ENCODE results near the gene CCDC183. TPM values are rescaled to one million over a fixed set of nuclear protein-coding genes. Genes with fewer than 3 reads are reported as not detected.

The CCDC183 gene
- polyA plus RNA-seq (2012; ENCODE audit: missing spikeins), result not detected

GRCh38 chr9:136796238-136796774 lies at the start of gene CCDC183:
Gene CCDC183 (plus strand): TSS chr9:136796338. CDS start chr9:136796398, 60 bp downstream.
- TF ChIP-seq TAF1 (IDR thresholded peaks at IDR 0.05; ENCODE audit: borderline replicate concordance, low read depth, low read length), result no peak
- TF ChIP-seq POLR2A (IDR thresholded peaks at IDR 0.05; ENCODE audit: low read depth, low read length), result no peak
- no peak for TF ChIP-seq POLR2AphosphoS5 (IDR thresholded peaks at IDR 0.05; ENCODE audit: low read depth, low read length)
- no peak for DNase-seq (ENCODE audit: insufficient read length)
- no peak for FAIRE-seq

- DNase-seq (ENCODE audit: insufficient read length), result no peak
- FAIRE-seq, result no peak
- no peak for TF ChIP-seq TAF1 (IDR thresholded peaks at IDR 0.05; ENCODE audit: borderline replicate concordance, low read depth, low read length)
- no peak for TF ChIP-seq POLR2A (IDR thresholded peaks at IDR 0.05; ENCODE audit: low read depth, low read length)
- no peak for TF ChIP-seq POLR2AphosphoS5 (IDR thresholded peaks at IDR 0.05; ENCODE audit: low read depth, low read length)
Measured at GRCh38 chr9:136746621-136747020, 49.5 kb upstream of the CCDC183 start.

- FAIRE-seq (no peak), DNase-seq (ENCODE audit: insufficient read length) (no peak)
- no peak for TF ChIP-seq POLR2A (IDR thresholded peaks at IDR 0.05; ENCODE audit: low read depth, low read length)
- no peak for TF ChIP-seq POLR2AphosphoS5 (IDR thresholded peaks at IDR 0.05; ENCODE audit: low read depth, low read length)
Measured at GRCh38 chr9:136747161-136748060, 48.7 kb upstream of the CCDC183 start.

DNA sequence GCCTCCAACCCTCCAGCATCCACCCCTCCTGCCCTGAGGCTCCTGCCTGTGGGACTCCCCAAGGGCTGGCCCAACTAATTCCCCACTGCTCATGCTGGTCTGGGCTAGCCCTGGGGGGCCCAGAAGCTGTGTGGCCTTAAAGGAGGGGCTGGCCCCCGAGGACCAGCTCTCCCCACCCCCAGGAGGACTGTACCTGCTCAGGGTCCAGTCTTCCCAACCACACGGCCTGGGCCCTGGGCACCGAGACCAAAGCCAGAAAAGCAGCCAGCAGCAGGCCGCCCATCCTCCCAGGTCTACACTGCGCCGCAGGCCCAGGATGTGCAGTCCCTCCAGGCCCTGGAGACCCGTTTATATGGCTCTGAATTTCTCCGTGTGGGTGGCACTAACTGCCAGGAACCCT lies 47.9 kb upstream of the CCDC183 start, which contains the start of gene LCN6:
Gene LCN6 (minus strand): TSS at position 325 of the 400 bp plus-strand sequence. CDS start 42 bp downstream, at position 283.
- no peak for DNase-seq (ENCODE audit: insufficient read length)

DNA sequence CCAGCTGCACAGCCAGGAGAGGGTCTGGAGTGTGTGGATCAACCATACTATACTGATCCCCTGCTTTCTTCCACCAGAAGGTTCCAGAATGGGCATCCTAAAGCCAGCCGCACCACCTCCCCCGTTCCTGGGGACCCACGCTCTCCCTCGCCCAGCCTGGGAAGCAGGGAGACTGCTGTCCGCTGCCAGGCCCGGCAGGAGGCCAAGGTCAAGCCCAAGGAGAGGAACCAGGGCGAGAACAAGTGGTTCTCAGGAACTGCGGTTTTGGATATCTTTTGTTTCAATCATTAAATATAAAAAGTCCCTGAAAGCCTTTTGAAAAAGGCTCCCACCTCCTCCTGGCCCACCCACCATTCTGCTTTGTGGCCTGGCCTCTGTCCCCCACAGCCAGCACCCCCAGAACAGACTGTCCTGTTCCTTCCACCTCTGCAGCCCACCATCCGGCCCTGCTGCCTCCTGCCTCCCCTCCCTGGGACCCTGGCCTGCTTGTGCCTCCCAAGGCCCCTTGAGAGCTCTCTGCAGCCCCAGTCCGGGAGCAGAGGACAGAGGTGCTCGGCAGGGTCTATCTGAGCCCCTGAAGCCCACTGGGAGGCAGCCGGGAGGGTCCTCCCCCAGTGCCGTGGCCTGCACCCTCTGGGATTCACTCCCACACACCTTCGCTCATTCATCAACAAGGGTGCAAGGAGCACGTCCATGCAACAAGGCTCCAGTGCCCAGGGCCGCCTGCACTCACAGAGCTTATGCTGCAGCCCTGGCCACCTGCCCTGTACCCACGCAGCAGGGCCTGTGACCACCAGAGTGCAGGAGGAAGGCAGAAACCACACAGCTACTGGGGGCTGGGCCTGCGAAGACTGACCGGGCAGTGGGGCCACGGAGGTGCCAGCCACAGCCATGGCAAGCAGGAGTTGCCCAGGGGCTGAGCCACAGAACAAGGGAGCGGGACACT lies 47.2 kb upstream of the CCDC183 start:
- FAIRE-seq (no peak), DNase-seq (ENCODE audit: insufficient read length) (no peak)
- no peak for TF ChIP-seq POLR2AphosphoS5 (IDR thresholded peaks at IDR 0.05; ENCODE audit: low read depth, low read length)
- TF ChIP-seq TAF1 (IDR thresholded peaks at IDR 0.05; ENCODE audit: borderline replicate concordance, low read depth, low read length), result no peak
- no peak for TF ChIP-seq POLR2A (IDR thresholded peaks at IDR 0.05; ENCODE audit: low read depth, low read length)

More for the DNA sequence above, 47.9 kb upstream of the CCDC183 start, which contains the start of gene LCN6:
- no peak for FAIRE-seq
- TF ChIP-seq POLR2AphosphoS5 (IDR thresholded peaks at IDR 0.05; ENCODE audit: low read depth, low read length) (no peak), TAF1 (IDR thresholded peaks at IDR 0.05; ENCODE audit: borderline replicate concordance, low read depth, low read length) (no peak), POLR2A (IDR thresholded peaks at IDR 0.05; ENCODE audit: low read depth, low read length) (no peak)

- no peak for FAIRE-seq
- DNase-seq (ENCODE audit: insufficient read length), result no peak
Measured at GRCh38 chr9:136750526-136750925, 45.6 kb upstream of the CCDC183 start.

DNA sequence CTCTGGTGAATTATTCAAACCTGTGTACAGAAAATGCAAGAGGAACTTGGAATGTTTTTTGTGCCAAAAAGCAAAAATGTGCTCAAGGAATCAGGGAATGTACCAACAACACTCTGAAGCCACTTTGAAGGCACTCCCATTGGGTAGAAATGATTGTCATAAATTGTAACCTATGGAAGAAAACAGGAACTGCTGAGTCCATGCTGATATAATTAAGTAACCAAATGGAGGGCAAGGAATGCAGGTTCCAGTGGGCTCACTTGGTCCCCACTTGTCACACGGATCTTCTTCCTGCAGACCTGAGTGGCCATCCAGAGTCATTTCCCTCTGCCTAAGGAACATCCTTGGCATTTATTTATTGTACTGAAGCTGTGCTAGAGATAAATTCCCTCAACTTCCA lies 44.9 kb upstream of the CCDC183 start:
- DNase-seq (ENCODE audit: insufficient read length) (no peak), FAIRE-seq (no peak)
- no peak for TF ChIP-seq TAF1 (IDR thresholded peaks at IDR 0.05; ENCODE audit: borderline replicate concordance, low read depth, low read length)
- TF ChIP-seq POLR2AphosphoS5 (IDR thresholded peaks at IDR 0.05; ENCODE audit: low read depth, low read length), result no peak
- no peak for TF ChIP-seq POLR2A (IDR thresholded peaks at IDR 0.05; ENCODE audit: low read depth, low read length)

More at GRCh38 chr9:136750526-136750925, 45.6 kb upstream of the CCDC183 start:
- TF ChIP-seq POLR2AphosphoS5 (IDR thresholded peaks at IDR 0.05; ENCODE audit: low read depth, low read length) (no peak), POLR2A (IDR thresholded peaks at IDR 0.05; ENCODE audit: low read depth, low read length) (no peak), TAF1 (IDR thresholded peaks at IDR 0.05; ENCODE audit: borderline replicate concordance, low read depth, low read length) (no peak)

DNA sequence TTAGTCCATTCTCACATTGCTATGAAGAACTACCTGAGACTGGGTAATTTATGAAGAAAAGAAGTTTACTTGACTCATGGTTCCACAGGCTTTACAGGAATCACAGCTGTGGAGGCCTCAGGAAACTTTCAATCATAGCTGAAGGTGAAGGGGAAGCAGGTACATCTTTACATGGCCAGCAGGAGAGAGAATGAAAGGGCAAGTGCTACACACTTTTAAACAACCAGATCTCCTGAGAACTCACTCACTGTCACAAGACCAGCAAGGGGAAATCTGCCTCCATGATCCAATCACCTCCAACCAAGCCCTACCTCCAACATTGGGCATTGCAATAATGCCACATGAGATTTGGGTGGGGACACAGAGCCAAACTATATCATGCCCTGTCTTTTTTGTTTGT lies 44.3 kb upstream of the CCDC183 start:
- FAIRE-seq (no peak), DNase-seq (ENCODE audit: insufficient read length) (no peak)
- TF ChIP-seq POLR2A (IDR thresholded peaks at IDR 0.05; ENCODE audit: low read depth, low read length) (no peak), TAF1 (IDR thresholded peaks at IDR 0.05; ENCODE audit: borderline replicate concordance, low read depth, low read length) (no peak), POLR2AphosphoS5 (IDR thresholded peaks at IDR 0.05; ENCODE audit: low read depth, low read length) (no peak)

DNA sequence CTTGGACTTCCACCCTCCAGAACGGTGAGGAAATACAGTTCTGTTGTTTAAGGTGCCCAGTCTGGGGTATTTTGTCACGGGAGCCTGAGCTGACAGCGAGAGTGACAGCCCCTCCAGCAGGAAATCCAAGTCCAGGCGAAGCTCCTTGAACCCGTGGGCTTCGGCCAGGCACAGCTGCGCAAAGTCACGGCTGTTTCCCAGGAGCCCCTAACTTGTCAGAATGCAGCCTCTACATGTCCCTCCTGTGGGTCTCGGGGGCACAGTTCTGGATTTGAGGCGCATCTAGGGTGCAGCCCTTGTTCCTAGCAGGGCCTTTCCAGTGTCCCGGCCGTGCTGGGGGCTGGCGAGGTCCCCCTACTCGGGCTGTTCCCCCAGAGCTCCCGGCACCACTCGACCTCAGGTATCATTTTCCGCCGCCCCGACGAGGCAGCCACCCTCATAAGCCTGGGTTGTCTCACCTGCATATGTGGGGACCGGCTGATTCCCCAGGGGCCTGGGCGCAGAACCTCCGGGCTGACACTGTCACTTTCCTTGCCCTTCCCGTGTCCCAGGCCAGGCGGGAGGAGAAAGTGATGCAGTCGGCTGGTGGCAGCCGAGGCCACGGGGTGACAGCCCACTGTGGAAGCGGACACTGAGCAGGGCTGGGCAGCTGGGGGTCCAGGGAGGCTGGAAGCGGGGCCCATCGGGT lies 42.6 kb upstream of the CCDC183 start:
- no peak for FAIRE-seq
- TF ChIP-seq TAF1 (IDR thresholded peaks at IDR 0.05; ENCODE audit: borderline replicate concordance, low read depth, low read length), result no peak
- no peak for TF ChIP-seq POLR2A (IDR thresholded peaks at IDR 0.05; ENCODE audit: low read depth, low read length)
- TF ChIP-seq POLR2AphosphoS5 (IDR thresholded peaks at IDR 0.05; ENCODE audit: low read depth, low read length), result no peak
- no peak for DNase-seq (ENCODE audit: insufficient read length)

DNA sequence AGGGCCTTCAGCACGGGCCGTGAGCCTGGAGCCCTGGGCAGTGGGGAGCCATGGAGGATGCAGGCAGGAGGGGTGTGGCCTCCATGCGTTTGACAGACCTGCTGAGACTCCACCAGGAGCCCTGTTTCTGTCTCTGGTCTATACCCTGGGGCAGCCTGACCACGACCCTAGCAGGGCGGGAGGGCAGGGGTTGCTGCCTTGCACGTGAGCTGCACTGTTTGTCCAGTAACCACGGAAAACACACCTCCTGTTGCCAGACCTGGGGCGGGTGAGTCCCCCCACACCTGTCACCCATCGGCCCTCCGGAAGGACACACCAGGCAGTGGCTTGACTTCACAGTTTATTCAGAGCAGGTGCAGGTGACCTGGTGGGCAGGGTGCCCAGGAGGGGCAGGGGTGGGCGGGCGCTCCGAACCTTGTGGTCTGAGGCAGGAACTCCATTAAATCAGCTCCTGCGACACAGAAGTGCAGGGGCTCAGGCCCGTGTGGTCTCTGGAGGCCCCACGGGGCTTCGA lies 42.0 kb upstream of the CCDC183 start:
- no peak for TF ChIP-seq POLR2AphosphoS5 (IDR thresholded peaks at IDR 0.05; ENCODE audit: low read depth, low read length)
- no peak for TF ChIP-seq POLR2A (IDR thresholded peaks at IDR 0.05; ENCODE audit: low read depth, low read length)
- no peak for TF ChIP-seq TAF1 (IDR thresholded peaks at IDR 0.05; ENCODE audit: borderline replicate concordance, low read depth, low read length)
- no peak for DNase-seq (ENCODE audit: insufficient read length)
- FAIRE-seq, result no peak

Data from GM12892 (cell line).